Naive thymus-derived CD8-positive, alpha-beta T cell (primary cell): ENCODE data around the gene KCTD10. TPM values are rescaled to one million over a fixed set of nuclear protein-coding genes. Genes with fewer than 3 reads are reported as not detected.
"Not testable (repeated sequence)": the region's sequence is repeated elsewhere in the genome, so short reads cannot be mapped to it uniquely, and the experiment has no call there.

Experiments used
- ATAC-seq, 2 donors: fragments of 150-1000 bp; cut with Tn5 transposase in 1 of 2; sonication (Bioruptor Pico), chemical (Tn5 transposase) in 1 of 2; 1 replicate in 1 of 2; 2 replicates in 1 of 2; pipeline ENCODE4 v1.10.0; 2021; ENCODE audit warnings: mild to moderate bottlenecking in 2 of 2, moderate library complexity in 2 of 2
- POLR2A ChIA-PET: fragments of 350-600 bp; sonication (Branson Sonifier 250); formaldehyde crosslinking; loops from one replicate; lab custom pipeline; 2021; ENCODE audit warnings: antibody characterized with exemption; lab: Charles Lee
- DNase-seq, 10 donors: peaks; one replicate each; pipeline versions ENCODE4 v3.0.0 to v3.0.0-alpha.2; 2020 to 2022
- H3K27ac Mint-ChIP-seq, 10 donors: one replicate each; pipeline ENCODE4 v1.8.0; 2020 to 2022; ENCODE audit warnings: mild to moderate bottlenecking in 10 of 10, mixed read lengths in 10 of 10, moderate library complexity in 4 of 10, inconsistent platforms in 1 of 10
- H3K27me3 Mint-ChIP-seq, 5 donors: one replicate each; pipeline ENCODE4 v1.8.0; 2021 to 2022; ENCODE audit warnings: mixed read lengths in 5 of 5
- H3K36me3 Mint-ChIP-seq, 3 donors: one replicate each; pipeline ENCODE4 v1.8.0; 2020 to 2022; ENCODE audit warnings: mixed read lengths in 3 of 3, mild to moderate bottlenecking in 2 of 3, inconsistent platforms in 1 of 3
- H3K4me1 Mint-ChIP-seq, 4 donors: one replicate each; pipeline ENCODE4 v1.8.0; 2021 to 2022; ENCODE audit warnings: mixed read lengths in 4 of 4
- H3K4me3 Mint-ChIP-seq, 10 donors: one replicate each; pipeline ENCODE4 v1.8.0; 2020 to 2022; ENCODE audit warnings: mild to moderate bottlenecking in 10 of 10, mixed read lengths in 10 of 10, moderate library complexity in 6 of 10, inconsistent platforms in 1 of 10
- H3K9me3 Mint-ChIP-seq, 9 donors: one replicate each; pipeline ENCODE4 v1.8.0; 2020 to 2022; ENCODE audit warnings: mixed read lengths in 9 of 9, mild to moderate bottlenecking in 3 of 9, inconsistent platforms in 1 of 9, moderate library complexity in 1 of 9
- polyA plus RNA-seq, 3 donors: library from polyadenylated mRNA; unstranded; fragments of 300-500 nt; fragmentation: Illumina TruSeq; gene quantifications; one replicate each; pipeline ENCODE4 v1.2.3, GENCODE V29; 2021
- total RNA-seq, 8 experiments: library from RNA in 2 of 8; stranded (reverse) in 2 of 8; gene quantifications; one replicate each; pipeline ENCODE4 v1.2.3 and lab custom pipeline; 2021 to 2026

Gene KCTD10
- total and polyA plus RNA-seq, 5 experiments from 2014 or later, result 16.3 to 30.0 (median 21.6) TPM

DNA sequence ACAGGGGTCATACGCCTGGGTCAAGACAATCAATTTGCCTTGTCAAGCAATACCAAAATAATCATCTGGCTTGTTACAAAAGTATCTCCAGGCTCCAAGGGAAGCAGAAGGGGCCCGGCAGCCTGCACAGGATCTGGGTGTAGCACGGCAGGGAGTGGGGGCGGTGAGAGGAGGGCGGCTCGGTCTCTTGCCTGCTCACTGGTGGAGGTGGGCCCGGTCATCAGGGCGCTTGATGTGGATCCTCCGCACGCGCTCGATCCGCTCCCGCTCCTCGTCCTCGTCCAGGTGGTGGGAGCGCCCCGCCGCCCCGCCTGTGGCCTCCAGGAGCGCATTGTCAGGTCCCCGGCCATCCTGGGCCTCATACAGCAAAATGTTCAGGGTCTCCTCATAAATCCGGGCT lies 25.7 kb downstream of the KCTD10 start:
- H3K27ac Mint-ChIP-seq, result peak overlapping the region in 1 of 10 donors; percentile 3
- no peaks in the 10 kb centered on the region for H3K9me3 Mint-ChIP-seq

DNA sequence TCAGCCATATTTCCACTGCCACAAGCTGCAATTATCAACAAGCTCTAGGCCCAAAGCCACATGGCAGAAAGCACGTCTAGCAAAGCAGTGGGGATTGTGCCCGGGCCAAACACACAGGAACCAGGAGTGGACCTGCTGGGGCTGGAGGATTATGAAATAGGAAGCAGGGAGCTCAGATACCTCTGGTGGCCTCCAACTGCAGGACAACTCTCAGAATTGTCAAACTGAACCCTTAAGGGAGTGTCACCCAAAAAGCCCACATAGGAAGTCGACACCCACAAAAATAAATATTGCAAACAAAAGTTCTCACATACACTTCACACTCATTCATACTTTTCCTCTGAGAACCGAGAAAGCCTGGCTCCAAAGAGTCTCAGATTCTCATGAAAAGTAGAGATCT lies 26.1 kb downstream of the KCTD10 start:
- peaks cover 0 to 28% (median 3%) of the 10 kb centered on the region in 4 donors for H3K4me1 Mint-ChIP-seq
- ATAC-seq (no peak), DNase-seq (no peak)
- POLR2A ChIA-PET, result no interaction called here
- H3K36me3 Mint-ChIP-seq, result peaks cover 0 to 84% (median 22%) of the 10 kb centered on the region in 3 donors
- peak overlapping the region in 1 of 10 donors; percentile 50 for H3K4me3 Mint-ChIP-seq
- peak overlapping the region in 2 of 10 donors; percentile 3 to 53 for H3K27ac Mint-ChIP-seq
- H3K27me3 Mint-ChIP-seq, result no peaks in the 10 kb centered on the region
- no peaks in the 10 kb centered on the region for H3K9me3 Mint-ChIP-seq

More for the DNA sequence above, 25.7 kb downstream of the KCTD10 start:
- Mint-ChIP-seq H3K4me3 (peak overlapping the region in 1 of 10 donors; percentile 50), H3K27me3 (no peaks in the 10 kb centered on the region), H3K36me3 (peaks cover 0 to 84% (median 26%) of the 10 kb centered on the region in 3 donors), H3K4me1 (peaks cover 0 to 28% (median 3%) of the 10 kb centered on the region in 4 donors)
- DNase-seq, result no peak
- POLR2A ChIA-PET, result no interaction called here
- ATAC-seq, result no peak

DNA sequence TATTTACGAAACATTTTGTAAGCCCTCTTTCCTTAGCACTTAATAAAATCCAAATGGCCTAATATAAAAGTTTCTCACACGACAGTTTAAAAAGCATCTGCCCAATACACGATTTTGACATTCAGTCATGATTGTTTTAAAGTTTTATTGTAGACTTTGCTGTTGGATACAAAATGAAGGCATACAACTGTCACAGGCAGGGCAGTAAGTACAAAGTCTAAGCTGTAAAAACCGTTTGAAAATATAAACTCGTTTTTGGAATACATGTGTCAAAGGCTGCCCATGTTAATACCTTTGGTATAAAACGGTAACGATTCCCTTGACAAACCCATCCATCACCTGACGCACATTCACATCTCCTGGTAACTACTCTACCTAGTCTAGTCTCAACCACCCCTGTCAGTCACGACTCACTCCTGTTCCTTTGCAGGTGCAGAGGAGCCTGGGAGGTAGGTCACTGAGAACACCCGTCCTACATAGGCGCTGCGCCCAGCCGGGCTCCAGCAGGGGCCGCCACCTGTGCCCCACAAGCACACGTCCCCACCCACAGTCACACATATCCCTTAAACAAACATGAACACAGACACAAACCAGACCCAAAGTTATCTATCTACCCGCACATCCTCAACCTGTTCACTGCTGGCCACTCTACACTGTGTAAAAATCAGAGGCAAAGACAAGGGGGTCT lies 27.1 kb downstream of the KCTD10 start:
- peak overlapping the region in 1 of 10 donors; percentile 5 for H3K4me3 Mint-ChIP-seq
- ATAC-seq (no peak), DNase-seq (no peak)
- H3K9me3 Mint-ChIP-seq, result no peaks in the 10 kb centered on the region
- H3K4me1 Mint-ChIP-seq, result peaks cover 0 to 28% (median 3%) of the 10 kb centered on the region in 4 donors
- peak overlapping the region in 2 of 10 donors; percentile 53 to 71 for H3K27ac Mint-ChIP-seq
- POLR2A ChIA-PET, result no interaction called here
- H3K27me3 Mint-ChIP-seq, result no peaks in the 10 kb centered on the region
- H3K36me3 Mint-ChIP-seq, result peaks cover 0 to 84% (median 14%) of the 10 kb centered on the region in 3 donors

DNA sequence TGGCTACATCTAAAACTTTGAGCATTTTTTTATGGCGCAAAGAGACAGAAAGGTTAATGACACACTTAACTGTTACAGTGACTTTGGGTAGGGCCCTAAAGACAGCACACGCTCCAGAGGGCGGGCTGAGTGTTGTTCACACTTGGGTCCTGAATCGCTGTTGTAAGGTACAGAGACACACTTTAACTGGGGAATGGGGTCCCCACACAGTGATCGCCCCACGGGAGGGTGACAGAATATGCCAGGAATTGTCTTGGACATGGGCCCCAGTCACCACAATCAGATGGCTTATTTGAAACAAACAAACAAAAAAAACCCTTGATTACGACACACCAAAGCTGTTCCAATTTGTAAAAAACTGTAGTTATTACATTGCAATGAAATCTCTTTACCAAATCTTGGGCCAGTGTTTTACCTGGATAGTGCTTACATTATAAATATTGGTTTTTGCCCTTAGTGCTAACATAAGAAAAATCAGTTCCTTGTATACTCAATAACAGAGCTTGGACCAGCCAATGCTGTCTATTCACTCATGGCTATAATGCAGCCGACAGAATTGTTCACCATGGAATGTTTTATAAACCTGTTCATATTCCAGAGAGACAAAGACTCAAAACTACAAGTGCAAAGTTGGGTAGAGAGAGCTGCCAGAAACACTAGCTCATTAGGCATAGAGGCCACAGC lies 28.3 kb downstream of the KCTD10 start:
- Mint-ChIP-seq H3K27me3 (no peaks in the 10 kb centered on the region), H3K27ac (peak overlapping the region in 2 of 10 donors; percentile 62 to 75), H3K4me1 (peaks cover 0 to 28% (median 3%) of the 10 kb centered on the region in 4 donors), H3K36me3 (peaks cover 0 to 81% (median 9%) of the 10 kb centered on the region in 3 donors), H3K4me3 (no peak overlapping the region), H3K9me3 (no peaks in the 10 kb centered on the region)
- ATAC-seq, result no peak
- no peak for DNase-seq
- POLR2A ChIA-PET, result no interaction called here

DNA sequence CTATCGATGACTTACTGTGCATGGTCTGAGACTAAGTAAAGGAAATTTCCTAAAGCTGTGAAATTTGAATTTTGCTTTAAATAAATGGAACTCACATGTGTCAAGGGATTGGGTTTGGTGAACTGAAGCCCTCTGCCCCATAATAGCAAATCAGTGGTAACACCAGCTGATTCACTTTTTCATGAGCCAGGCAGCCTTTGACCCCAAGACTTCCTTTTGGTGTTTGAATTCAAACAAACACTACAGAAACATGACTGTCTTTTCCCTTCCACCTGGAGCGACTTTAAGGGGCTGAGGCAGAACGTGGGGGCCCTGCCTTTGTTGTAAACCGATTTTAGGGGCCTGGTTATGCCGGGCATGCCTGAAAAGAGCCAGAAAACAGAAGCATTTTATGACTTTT lies 28.8 kb downstream of the KCTD10 start:
- POLR2A ChIA-PET, result no interaction called here
- peaks cover 0 to 75% (median 9%) of the 10 kb centered on the region in 3 donors for H3K36me3 Mint-ChIP-seq
- H3K27ac Mint-ChIP-seq, result peak overlapping the region in 1 of 10 donors; percentile 62
- DNase-seq (no peak), ATAC-seq (no peak)
- peaks cover 0 to 28% (median 3%) of the 10 kb centered on the region in 4 donors for H3K4me1 Mint-ChIP-seq
- no peaks in the 10 kb centered on the region for H3K9me3 Mint-ChIP-seq
- no peaks in the 10 kb centered on the region for H3K27me3 Mint-ChIP-seq
- H3K4me3 Mint-ChIP-seq, result no peak overlapping the region

DNA sequence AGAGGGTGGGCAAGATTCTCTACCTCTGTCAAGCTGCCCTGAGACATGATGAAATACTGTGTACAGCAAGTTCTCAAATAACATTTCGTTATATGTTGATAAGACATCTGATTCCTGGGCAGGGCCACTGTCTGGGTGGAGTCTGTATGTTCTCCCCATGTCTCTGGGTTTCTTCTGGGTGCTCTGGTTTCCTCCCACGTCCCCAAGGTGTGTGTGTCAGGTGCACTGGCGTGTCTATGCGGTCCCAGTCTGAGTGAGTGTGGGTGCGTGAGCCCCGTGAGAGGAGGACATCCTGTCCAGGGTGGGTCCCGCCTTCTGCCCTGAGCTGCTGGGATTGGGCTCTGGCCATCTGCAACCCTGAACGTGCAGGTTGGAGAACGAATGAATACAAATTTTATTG lies 29.6 kb downstream of the KCTD10 start:
- H3K4me3 Mint-ChIP-seq, result no peak overlapping the region
- POLR2A ChIA-PET, result no interaction called here
- H3K36me3 Mint-ChIP-seq, result peaks cover 0 to 68% (median 9%) of the 10 kb centered on the region in 3 donors
- H3K4me1 Mint-ChIP-seq, result peaks cover 0 to 27% (median 3%) of the 10 kb centered on the region in 4 donors
- ATAC-seq (no peak), DNase-seq (no peak)
- no peak overlapping the region for H3K27ac Mint-ChIP-seq
- no peaks in the 10 kb centered on the region for H3K27me3 Mint-ChIP-seq
- H3K9me3 Mint-ChIP-seq, result no peaks in the 10 kb centered on the region

GRCh38 chr12:109446869-109447268 lies 30.2 kb downstream of the KCTD10 start:
- ATAC-seq, result no peak
- POLR2A ChIA-PET, result no interaction called here
- no peaks in the 10 kb centered on the region for H3K27me3 Mint-ChIP-seq
- H3K4me1 Mint-ChIP-seq, result peaks cover 0 to 21% (median 3%) of the 10 kb centered on the region in 4 donors
- H3K36me3 Mint-ChIP-seq, result peaks cover 0 to 62% (median 7%) of the 10 kb centered on the region in 3 donors
- no peak overlapping the region for H3K4me3 Mint-ChIP-seq
- H3K9me3 Mint-ChIP-seq, result no peaks in the 10 kb centered on the region
- H3K27ac Mint-ChIP-seq, result no peak overlapping the region
- DNase-seq, result no peak

- POLR2A ChIA-PET, result no interaction called here
- peaks cover 0 to 9% (median 1%) of the 10 kb centered on the region in 4 donors for H3K4me1 Mint-ChIP-seq
- no peak overlapping the region for H3K4me3 Mint-ChIP-seq
- no peak overlapping the region for H3K27ac Mint-ChIP-seq
- peaks cover 0 to 48% (median 7%) of the 10 kb centered on the region in 3 donors for H3K36me3 Mint-ChIP-seq
- DNase-seq (no peak), ATAC-seq (no peak)
- H3K27me3 Mint-ChIP-seq, result no peaks in the 10 kb centered on the region
- H3K9me3 Mint-ChIP-seq, result no peaks in the 10 kb centered on the region
Measured at GRCh38 chr12:109445191-109445609, 31.9 kb downstream of the KCTD10 start.

GRCh38 chr12:109444259-109444658 lies 32.8 kb downstream of the KCTD10 start:
- no peak for ATAC-seq

DNA sequence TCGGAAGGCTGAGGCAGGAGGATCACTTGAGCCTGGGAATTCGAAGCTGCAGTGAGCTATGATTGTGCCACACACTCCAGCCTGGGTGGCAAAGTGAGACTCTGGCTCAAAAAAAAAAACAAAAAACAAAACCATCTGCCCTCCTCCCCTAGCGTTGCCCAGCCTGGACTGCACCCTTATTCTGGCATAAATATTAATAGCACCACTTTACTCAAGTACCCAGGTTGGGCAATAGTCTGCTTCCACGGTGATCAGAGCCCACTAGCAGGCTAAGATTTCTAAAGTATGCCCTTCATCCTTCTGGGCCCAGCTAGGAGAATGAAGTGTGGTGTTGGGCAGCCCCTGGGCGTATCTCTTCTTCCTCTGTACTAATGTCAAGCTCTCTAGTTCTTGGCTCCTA lies 33.3 kb downstream of the KCTD10 start:
- no peak for DNase-seq
- H3K4me3 Mint-ChIP-seq, result no peak overlapping the region
- no peaks in the 10 kb centered on the region for H3K27me3 Mint-ChIP-seq
- POLR2A ChIA-PET, result interaction anchor here (0.7 to 0.9 kb wide), 2 partner anchors 11 to 851 kb away, joined by 3 read pairs; no protein-coding TSS in a partner anchor
- no peaks in the 10 kb centered on the region for H3K9me3 Mint-ChIP-seq
- peaks cover 0 to 34% (median 2%) of the 10 kb centered on the region in 3 donors for H3K36me3 Mint-ChIP-seq
- ATAC-seq, result no peak
- peaks cover 0 to 5% (median 0%) of the 10 kb centered on the region in 4 donors for H3K4me1 Mint-ChIP-seq
- peak overlapping the region in 4 of 10 donors; percentile 3 to 60 (median 26) for H3K27ac Mint-ChIP-seq

More at GRCh38 chr12:109444259-109444658, 32.8 kb downstream of the KCTD10 start:
- Mint-ChIP-seq H3K9me3 (no peaks in the 10 kb centered on the region), H3K27ac (peak overlapping the region in 5 of 10 donors; percentile 18 to 61 (median 35)), H3K36me3 (peaks cover 0 to 38% (median 2%) of the 10 kb centered on the region in 3 donors), H3K4me3 (no peak overlapping the region), H3K27me3 (no peaks in the 10 kb centered on the region), H3K4me1 (peaks cover 0 to 5% (median 0%) of the 10 kb centered on the region in 4 donors)
- POLR2A ChIA-PET, result interaction anchor here (0.7 kb wide), 1 partner anchor 852 kb away, joined by 3 read pairs; no protein-coding TSS in a partner anchor
- no peak for DNase-seq

GRCh38 chr12:109440851-109441490 lies 36.1 kb downstream of the KCTD10 start:
- H3K27me3 Mint-ChIP-seq, result no peaks in the 10 kb centered on the region
- POLR2A ChIA-PET, result no interaction called here

GRCh38 chr12:109439951-109440350 lies 37.1 kb downstream of the KCTD10 start:
- not testable (repeated sequence) for H3K4me3 Mint-ChIP-seq, DNase-seq

More at GRCh38 chr12:109440851-109441490, 36.1 kb downstream of the KCTD10 start:
- Mint-ChIP-seq H3K36me3 (peaks cover 0 to 17% (median 2%) of the 10 kb centered on the region in 3 donors), H3K9me3 (no peaks in the 10 kb centered on the region), H3K4me1 (peaks cover 0 to 1% (median 0%) of the 10 kb centered on the region in 4 donors), H3K4me3 (no peak overlapping the region), H3K27ac (no peak overlapping the region)
- ATAC-seq (no peak), DNase-seq (no peak)

More at GRCh38 chr12:109439951-109440350, 37.1 kb downstream of the KCTD10 start:
- H3K27me3 Mint-ChIP-seq, H3K9me3 Mint-ChIP-seq, H3K27ac Mint-ChIP-seq, H3K36me3 Mint-ChIP-seq, H3K4me1 Mint-ChIP-seq, POLR2A ChIA-PET, ATAC-seq: not testable (repeated sequence)
